Peyer's patch (tissue), 4 donors: ENCODE measurements around the gene AHCYL2. TPM values are rescaled to one million over a fixed set of nuclear protein-coding genes. Genes with fewer than 3 reads are reported as not detected.

Source experiments
- DNase-seq, 3 donors: peaks; one replicate each; pipeline ENCODE4 v3.0.0-alpha.2; 2017 to 2019
- H3K27ac ChIP-seq, 4 donors: fragments of 200-600 bp; sonication (generic); one replicate each; pipeline ENCODE4 v1.5.1; 2016 to 2019
- H3K27me3 ChIP-seq, 2 donors: fragments of 200-600 bp; sonication (generic); one replicate each; pipeline ENCODE4 v1.5.1; 2019
- H3K36me3 ChIP-seq, 3 donors: fragments of 200-600 bp; sonication (generic); one replicate each; pipeline ENCODE4 v1.5.1; 2016 to 2019
- H3K4me1 ChIP-seq, 4 donors: fragments of 200-600 bp; sonication (generic); one replicate each; pipeline ENCODE4 v1.5.1; 2016 to 2019
- H3K4me3 ChIP-seq, 4 donors: fragments of 200-600 bp; sonication (generic); 1 replicate in 3 of 4; 2 replicates in 1 of 4; pipeline ENCODE4 v1.5.1; 2016 to 2019; ENCODE audit warnings: mild to moderate bottlenecking in 1 of 4
- H3K9me3 ChIP-seq, 4 donors: fragments of 200-600 bp; sonication (generic); one replicate each; pipeline ENCODE4 v1.5.1; 2016 to 2019; ENCODE audit warnings: mild to moderate bottlenecking in 1 of 4
- POLR2A ChIP-seq, 2 donors: fragments of 450-650 bp; IDR thresholded peaks; one replicate each; pipeline ENCODE4 v1.5.1; 2017; ENCODE audit warnings: antibody characterized with exemption in 2 of 2, mild to moderate bottlenecking in 2 of 2, moderate library complexity in 2 of 2
- total RNA-seq, 4 donors: library from RNA; depleted of rRNA; stranded (reverse); fragments of >200 nt; gene quantifications; one replicate each; pipeline ENCODE4 v1.1.0, GENCODE V29; 2016
- TF ChIP-seq, protein P1 (sequence below), 6 experiments: fragments of 450-650 bp in 4 of 6; fragments of 200-600 bp in 2 of 6; sonication (generic) in 1 of 6; IDR thresholded peaks; one replicate each; pipeline ENCODE4 v1.5.1; 2017 to 2019; ENCODE audit warnings: antibody characterized with exemption in 6 of 6, mild to moderate bottlenecking in 3 of 6, moderate library complexity in 1 of 6

AHCYL2 gene
- total RNA-seq: 100 to 1,000 TPM in 1 of 4 donors, 10 to 100 TPM in 3; 37.1 to 186 (median 60.0) TPM

DNA sequence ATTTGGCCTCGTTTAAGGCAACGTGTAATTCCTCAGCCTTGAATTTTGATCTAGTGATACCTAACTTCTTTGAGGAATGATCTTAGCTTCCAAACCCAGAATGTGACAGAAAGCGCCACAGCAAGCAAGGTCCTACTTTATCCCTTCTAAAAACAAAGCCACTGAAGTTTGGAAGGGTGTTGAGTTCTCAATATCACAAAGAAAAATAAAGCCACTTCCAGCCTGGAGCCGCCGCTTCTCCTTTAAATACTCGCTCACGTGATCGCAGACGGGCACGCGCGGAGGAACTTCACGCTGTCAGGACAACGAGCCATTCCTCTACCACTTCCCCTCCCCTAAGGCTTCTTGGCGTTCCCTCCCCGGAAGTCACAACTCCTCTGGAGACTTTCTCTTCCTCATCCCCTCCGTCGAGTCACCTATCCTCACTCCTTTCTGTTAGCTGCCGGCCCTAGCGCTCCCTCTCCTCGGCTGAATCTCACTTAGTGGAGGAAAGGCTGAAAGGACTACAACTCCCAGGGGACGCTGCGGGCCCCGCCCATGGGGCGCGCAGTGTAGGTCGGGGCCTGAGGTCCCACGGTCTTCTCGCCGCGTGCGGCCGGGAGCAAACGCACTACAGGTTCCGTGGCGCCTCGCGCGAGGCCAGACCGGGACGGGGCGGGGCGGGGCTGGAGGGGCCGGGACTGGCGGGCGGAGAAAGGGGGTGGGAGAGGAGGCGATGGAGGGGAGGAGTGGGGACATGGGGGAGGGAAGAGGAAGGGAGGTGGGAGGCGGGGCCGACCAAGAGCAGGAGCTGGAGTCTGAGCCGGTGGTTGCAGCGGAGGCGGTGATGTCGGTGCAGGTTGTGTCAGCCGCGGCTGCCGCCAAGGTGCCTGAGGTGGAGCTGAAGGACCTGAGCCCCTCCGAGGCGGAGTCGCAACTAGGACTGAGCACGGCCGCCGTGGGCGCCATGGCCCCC lies at the start of gene AHCYL2:
Gene AHCYL2 (plus strand): TSS at position 780 of the 955 bp plus-strand sequence.
- TF ChIP-seq, protein P1, sequence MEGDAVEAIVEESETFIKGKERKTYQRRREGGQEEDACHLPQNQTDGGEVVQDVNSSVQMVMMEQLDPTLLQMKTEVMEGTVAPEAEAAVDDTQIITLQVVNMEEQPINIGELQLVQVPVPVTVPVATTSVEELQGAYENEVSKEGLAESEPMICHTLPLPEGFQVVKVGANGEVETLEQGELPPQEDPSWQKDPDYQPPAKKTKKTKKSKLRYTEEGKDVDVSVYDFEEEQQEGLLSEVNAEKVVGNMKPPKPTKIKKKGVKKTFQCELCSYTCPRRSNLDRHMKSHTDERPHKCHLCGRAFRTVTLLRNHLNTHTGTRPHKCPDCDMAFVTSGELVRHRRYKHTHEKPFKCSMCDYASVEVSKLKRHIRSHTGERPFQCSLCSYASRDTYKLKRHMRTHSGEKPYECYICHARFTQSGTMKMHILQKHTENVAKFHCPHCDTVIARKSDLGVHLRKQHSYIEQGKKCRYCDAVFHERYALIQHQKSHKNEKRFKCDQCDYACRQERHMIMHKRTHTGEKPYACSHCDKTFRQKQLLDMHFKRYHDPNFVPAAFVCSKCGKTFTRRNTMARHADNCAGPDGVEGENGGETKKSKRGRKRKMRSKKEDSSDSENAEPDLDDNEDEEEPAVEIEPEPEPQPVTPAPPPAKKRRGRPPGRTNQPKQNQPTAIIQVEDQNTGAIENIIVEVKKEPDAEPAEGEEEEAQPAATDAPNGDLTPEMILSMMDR (IDR thresholded peaks at IDR 0.05): no peak
- TF ChIP-seq POLR2A (IDR thresholded peaks at IDR 0.05): peak; percentile 17 to 52
- Histone ChIP-seq H3K27ac (peak within 1 kb of the TSS; percentile 85 to 95 (median 91)), H3K9me3 (no peaks in the 10 kb centered on the region), H3K36me3 (no peaks in the 10 kb centered on the region), H3K4me1 (peaks cover 0 to 7% (median 2%) of the 10 kb centered on the region in 4 donors), H3K27me3 (no peaks in the 10 kb centered on the region), H3K4me3 (peak within 1 kb of the TSS; percentile 75 to 96 (median 86))
- DNase-seq: peak; percentile 97 to 99 (median 99)

DNA sequence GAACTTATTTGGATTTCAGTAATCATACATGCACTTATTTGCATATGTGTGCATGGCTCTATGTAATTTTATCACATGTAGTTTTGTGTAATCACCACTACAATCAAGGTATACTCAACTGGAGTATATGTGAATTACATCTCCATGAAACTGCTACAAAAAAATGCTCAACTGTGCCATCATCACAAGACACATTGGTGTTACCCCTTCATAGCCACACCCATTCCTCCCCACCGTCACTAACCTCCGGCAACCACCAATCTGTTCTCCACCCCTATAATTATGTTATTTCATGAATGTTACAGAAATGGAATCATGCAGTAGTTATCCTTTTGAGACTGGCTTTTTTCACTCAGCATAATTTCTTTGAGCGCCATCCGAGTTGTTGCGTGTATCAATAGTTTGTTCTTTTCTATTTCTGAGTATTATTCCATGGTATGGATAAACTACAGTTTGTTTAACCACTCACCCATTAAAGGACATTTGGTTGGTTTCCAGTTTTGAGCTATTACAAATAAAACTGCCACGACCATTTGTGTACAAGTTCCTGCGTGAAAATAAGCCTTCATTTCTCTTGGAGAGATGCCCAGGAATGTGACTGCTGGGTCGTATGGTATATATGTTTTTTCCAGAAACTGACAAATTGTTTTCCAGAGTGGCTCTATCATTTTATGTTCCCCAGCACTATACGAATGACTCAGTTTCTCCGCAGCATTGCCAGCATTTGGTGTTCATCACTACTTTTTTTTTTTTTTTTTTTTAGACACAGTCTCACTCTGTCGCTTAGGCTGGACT lies 47.7 kb upstream of the AHCYL2 start:
- TF ChIP-seq, protein P1 (IDR thresholded peaks at IDR 0.05): no peak
- no peak for TF ChIP-seq POLR2A (IDR thresholded peaks at IDR 0.05)
- Histone ChIP-seq H3K27me3 (no peaks in the 10 kb centered on the region), H3K4me3 (no peak overlapping the region), H3K36me3 (no peaks in the 10 kb centered on the region), H3K27ac (no peak overlapping the region), H3K4me1 (no peaks in the 10 kb centered on the region), H3K9me3 (no peaks in the 10 kb centered on the region)
- DNase-seq: no peak

DNA sequence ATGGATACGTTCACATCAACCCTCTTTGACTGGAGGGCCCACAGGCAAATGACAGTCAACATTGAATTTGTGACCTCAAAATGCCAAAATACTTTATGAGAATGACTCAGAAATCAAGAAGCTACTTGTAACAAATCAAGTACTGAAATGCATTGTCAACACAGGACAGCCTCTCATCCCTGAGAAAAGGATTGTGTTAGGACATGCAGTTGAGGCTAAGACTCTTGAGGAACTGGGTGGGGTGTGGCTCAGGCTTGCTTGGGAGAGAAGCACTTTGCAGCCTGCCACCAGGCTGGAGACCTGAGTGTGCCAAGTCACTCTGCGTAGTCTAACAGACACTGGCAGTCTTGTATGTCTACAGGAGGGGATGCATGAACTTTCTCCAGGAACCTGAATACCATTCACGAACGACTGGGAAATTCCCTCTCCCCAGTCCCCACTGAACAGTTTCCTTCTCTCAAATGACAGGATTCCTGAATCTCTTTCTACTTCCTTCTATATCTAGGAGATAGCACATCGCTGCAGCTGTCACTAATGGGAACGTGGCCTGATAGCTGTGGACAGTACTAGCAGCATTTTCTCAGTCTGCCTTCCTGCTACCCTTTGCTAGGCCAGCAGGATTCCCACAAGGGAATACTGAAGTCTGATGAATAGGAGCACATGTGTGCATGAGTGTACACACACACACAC lies 39.7 kb upstream of the AHCYL2 start:
- no peak overlapping the region for H3K27ac ChIP-seq
- H3K27me3 ChIP-seq: no peaks in the 10 kb centered on the region
- TF ChIP-seq, protein P1 (IDR thresholded peaks at IDR 0.05): no peak
- TF ChIP-seq POLR2A (IDR thresholded peaks at IDR 0.05): no peak
- H3K9me3 ChIP-seq: no peaks in the 10 kb centered on the region
- no peak overlapping the region for H3K4me3 ChIP-seq
- DNase-seq: no peak
- peaks cover 0 to 13% (median 5%) of the 10 kb centered on the region in 4 donors for H3K4me1 ChIP-seq
- no peaks in the 10 kb centered on the region for H3K36me3 ChIP-seq

DNA sequence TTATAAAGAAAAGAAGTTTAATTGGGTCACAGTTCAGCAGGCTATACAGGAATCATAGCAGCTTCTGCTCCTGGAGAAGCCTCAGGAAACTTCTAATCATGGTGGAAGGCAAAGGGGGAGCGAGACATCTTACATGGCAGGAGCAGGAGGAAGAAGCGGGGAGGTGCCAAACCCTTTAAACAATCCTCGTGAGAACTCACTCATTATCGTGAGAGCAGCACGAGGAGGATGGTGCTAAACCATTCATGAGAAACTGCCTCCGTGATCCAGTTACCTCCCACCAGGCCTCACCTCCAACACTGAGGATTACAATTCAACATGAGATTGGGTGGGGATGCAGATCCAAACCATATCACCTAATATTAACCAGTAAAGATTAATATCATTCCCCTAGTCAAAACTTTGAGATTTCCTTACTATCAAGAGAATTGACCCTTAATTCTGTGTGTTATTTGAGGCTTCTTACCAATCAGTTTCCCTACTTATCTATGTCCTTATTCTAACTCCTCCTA lies 38.0 kb upstream of the AHCYL2 start:
- Histone ChIP-seq H3K27me3 (no peaks in the 10 kb centered on the region), H3K27ac (no peak overlapping the region), H3K9me3 (no peaks in the 10 kb centered on the region), H3K4me3 (no peak overlapping the region), H3K36me3 (no peaks in the 10 kb centered on the region), H3K4me1 (peaks cover 0 to 13% (median 5%) of the 10 kb centered on the region in 4 donors)
- no peak for DNase-seq
- TF ChIP-seq POLR2A (IDR thresholded peaks at IDR 0.05): no peak
- TF ChIP-seq, protein P1 (IDR thresholded peaks at IDR 0.05): no peak
